GM19395 (cell line): Measurements from ENCODE around the gene NPEPL1.

Experiments used
- ATAC-seq: cut with Tn5 transposase; IDR thresholded peaks from one replicate; pipeline ENCODE4 v1.9.1; 2021; ENCODE audit warnings: mild to moderate bottlenecking, moderate library complexity; ENCODE audit not compliant: unreplicated experiment

The NPEPL1 gene

DNA sequence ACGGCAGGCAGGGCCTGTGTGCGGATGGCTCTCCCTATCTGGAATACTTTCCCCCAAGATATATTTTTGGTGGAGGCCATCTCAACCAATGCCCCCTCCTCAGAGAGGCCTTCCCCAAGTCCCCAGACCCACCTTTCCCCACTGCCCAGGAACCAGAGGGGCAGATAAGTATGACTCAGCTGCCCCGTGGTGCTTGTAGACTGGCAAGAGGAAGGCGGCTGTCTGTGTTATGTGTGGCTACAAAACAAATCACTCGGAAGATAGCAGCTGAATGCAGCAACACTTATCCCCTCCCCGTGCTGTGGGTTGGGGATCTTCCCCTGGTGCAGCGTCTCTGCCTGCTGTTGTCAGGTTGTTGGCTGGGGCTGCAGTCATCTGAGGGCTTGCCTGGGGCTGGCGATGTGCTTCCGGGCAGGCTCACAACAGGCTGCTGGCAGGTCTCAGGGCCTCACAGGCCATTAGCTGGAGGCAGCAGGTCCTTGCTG is 7.1 kb downstream of the NPEPL1 start:
- no peak for ATAC-seq

GRCh38 chr20:58700121-58700821 is 7.7 kb downstream of the NPEPL1 start:
- no peak for ATAC-seq

- no peak for ATAC-seq
Measured at GRCh38 chr20:58700823-58701222, 8.2 kb downstream of the NPEPL1 start.

DNA sequence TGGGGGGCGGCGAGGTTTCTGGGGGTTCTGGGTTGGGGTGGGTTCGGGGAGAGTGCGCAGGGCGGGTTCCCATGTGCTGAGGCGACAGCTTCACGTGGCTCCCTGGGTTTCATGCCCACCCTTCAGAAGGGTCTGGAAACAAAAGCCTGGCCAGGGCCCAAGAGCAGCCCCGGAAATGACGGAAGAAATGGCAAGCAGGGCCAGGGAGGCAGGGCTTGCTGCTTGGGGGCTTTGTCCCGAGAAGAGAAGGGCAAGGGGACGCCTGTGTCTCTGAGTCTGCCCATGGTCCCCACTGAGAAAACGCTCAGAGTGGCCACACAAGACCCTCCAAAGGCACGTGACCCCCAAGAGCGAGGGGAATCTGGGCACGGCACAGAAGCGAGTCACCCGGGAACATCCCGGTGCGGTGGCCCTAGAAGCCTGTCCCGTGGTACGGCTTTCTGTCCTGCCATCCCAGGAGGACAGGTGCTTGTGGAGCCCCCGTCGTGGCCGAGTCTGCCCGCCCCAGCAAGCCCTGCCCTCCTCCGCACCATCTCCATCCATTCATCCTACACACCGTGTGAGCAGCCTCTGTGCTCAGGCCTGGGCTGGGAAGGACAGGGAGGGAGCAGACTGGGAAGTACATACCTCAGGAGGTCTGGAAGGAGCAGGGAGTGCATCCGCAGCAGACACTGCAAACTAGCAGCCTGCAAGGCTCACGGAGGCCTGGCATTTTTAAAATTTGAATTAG is 9.0 kb downstream of the NPEPL1 start:
- no peak for ATAC-seq

- no peak for ATAC-seq
Measured at GRCh38 chr20:58702161-58702510, 9.5 kb downstream of the NPEPL1 start.

- no peak for ATAC-seq
Measured at GRCh38 chr20:58702859-58703648, 10.5 kb downstream of the NPEPL1 start.

DNA sequence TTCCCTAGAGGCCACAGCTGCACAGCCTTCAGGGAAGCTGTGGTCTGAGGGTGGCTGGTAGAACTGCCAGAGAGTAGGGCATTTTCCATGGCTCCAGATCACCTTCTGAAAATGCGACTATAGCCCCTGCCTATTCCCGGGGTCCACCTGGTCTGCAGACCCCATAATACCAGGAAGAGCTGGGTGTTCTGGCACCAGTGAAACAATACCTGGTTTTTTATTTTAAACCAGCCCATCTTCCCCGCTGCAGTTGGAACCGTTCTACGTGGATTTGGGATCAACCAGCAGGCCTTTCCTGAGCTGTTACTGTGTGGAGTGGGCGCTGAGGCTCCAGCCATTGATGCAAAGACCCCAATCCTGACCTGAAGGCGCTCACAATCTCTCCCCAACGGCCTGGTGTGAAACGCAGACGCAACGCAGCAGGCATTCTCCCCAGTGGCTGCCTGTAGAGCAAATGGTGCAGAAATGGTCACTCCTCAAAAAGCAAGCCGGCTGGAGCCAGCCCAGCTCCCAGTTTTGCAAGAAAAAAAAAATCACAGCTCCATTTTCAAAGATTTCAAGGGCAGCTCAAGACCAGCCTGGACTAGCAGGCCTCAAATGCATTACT is 11.3 kb downstream of the NPEPL1 start:
- ATAC-seq: no peak

DNA sequence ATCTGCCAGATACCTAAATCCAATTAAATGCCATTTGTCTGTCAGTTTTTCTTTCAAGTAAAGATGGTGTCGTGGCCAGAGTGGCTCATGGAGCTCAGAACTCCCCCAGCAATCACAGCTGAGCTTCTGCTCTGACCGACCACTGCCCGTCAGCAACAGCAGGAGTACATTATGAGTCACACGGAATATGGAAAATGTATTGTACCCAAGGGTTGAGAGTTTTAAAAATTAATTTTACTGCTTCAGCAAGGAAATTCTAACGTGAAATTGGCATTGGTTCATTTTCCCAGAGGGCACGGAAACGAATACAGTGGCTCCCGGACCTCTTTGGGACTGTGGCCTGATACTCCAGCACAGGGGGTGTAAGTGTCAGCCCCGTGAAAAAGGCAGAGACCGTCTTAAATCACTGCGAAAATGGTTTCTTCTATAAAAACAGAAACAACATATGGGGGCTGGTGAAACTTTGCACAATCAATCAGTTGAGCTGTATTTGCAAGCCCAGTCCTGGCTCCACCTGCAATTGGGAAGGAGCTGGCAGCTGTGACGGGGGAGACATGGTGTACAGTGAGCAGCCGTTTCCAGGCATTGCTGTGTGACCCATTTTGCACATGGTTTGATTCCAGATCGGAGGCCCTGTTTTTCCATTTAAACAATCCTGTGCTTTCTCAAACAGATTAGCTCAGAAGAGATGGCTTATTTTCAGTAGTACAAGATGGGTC is 12.8 kb downstream of the NPEPL1 start:
- no peak for ATAC-seq

DNA sequence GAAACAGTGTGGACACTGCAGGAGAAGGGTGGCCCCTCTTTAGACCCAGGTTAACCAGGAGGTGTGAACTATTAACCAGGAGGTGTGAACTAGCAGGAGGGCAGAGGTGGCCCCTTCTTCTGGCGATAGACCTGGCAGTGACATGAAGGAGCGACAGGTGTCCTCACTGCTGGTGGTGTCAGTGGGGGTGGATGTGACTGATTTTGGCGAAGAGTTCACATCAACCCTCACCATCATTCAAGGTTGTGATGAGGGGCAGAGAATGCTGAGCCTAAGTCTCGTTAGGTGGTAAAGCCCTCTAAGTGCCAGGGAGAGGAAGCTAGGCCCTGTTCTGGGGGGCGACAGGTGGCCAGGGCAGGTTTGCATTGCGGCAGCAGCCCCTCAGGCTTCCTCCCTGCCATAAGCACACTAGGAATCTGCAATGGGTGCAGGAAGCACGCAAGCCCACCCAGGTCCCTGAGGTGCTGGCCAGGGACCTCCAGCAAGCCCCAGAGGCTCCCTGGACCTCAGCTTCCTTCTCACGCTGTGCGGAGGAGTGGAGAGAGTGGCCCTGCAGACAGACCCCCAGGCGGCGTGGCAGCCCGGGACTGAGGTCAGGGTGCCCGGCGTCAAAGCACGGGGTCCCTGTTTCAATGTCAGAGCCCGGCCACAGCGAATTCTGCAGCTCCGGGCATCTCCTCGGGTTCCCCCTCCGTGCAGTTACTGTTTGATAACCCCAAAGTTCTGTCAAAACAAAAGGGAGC is 13.7 kb downstream of the NPEPL1 start:
- no peak for ATAC-seq

- no peak for ATAC-seq
Measured at GRCh38 chr20:58706975-58707681, 14.5 kb downstream of the NPEPL1 start.

DNA sequence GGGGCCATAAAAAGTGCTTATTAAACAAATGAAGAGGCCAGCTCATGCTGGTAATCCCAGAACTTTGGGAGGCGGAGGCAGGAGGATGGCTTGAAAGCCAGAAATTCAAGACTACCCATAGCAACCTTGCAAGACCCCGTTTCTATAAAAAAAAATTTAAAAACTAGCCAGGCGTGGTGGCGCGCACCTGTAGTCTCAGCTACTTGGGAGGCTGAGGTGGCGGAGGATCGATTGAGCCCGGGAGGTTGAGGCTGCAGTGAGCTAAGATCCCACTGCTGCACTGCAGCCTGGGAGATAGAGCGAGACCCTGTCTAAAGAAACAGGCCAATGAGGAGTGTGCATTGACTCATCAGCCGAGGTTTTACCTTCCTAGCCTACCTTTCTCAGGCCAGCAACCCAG is 15.2 kb downstream of the NPEPL1 start:
- ATAC-seq: no peak

GRCh38 chr20:58708246-58708931 is 15.8 kb downstream of the NPEPL1 start:
- no peak for ATAC-seq

DNA sequence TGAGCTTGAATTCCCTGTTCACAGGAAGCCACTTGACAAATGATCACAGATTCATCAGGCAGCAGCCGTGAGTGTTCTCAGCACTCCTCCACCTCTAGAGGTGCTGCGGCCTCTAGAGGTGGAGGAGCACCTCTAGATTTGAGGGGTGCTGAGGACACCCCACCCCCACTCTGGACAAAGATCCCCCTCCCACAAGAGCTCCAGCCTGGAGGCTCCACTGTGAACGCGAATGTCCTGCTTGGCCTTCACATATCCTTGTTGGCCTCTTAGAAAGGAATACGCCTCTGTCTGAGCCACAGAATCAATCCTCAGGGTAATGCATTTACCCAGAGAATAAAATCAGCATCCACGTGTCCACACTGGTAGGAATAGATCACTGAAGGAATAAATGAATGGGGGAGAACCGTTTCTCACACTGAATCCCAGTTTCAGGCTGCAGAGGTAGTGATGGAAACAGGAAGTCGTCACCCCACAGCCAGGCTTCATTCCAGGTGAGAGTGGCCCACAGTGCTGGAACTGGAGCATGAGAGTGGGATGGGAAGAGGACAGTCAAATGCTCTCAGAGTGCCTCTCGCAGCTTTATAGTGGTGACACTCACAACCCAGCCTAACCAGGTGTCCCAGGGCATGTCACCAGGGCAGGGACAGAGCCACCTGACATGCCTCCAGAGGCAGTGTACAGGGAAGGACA is 16.6 kb downstream of the NPEPL1 start:
- no peak for ATAC-seq

DNA sequence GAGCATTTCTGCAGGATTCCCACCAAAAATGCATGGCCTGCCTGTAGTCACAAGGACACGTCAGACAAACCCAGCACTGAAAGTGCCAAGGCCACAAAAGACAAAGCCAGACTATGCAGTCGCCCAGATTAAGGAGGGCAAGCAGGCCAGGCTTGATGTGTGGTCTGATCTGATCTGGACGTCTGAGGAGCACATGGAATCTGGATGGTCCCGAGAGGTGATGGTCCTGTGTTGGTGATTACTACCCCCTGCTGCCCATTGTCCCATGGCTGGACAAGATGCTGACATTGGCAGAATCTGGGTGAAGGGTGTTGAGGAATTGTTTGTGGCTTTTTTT is 17.1 kb downstream of the NPEPL1 start:
- ATAC-seq: no peak

- ATAC-seq: no peak
Measured at GRCh38 chr20:58710481-58711265, 18.1 kb downstream of the NPEPL1 start.

DNA sequence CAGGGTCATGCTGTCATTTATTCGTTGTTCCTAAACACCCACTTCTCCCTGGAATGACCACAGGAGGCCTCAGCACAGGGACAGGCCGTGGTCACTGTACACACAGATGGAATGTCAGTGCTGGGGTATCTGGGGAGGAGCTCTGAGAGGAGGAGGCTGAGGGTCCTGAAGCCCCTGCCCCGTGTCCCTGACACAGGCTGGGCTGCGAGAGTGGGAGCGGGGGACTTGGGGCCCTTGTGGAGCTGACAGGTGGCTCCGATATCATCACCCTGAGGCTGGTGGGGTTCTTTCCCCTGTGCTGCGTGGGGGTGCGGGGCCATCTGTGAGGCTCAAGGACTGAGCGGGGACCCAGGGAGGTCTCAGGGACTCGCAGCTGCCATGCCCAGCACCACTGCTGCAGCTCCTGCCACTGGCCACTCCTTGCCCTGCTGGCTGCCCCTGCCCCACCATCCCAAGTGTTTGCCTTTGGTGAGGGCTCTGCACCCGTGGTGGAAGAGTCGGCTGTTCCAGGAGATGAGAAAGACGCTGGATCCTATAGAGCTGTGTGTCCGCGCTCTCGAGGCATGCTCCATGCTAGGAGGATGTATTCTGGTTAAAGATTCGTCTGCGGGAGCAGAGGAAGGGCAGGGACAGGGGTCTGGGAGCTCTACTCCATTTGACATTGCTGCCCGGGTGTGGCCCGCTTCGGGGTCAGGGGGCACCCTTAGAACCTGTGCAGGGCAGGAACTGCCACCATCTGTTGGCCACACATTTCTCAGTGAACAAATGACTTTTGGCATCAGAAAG is 18.9 kb downstream of the NPEPL1 start:
- ATAC-seq: no peak
